ENCODE measurements around the gene RAPGEF4. TPM values are rescaled to one million over a fixed set of nuclear protein-coding genes. Genes with fewer than 3 reads are reported as not detected.

RAPGEF4 gene
- total RNA-seq, 1 donor = 0.36 TPM

DNA sequence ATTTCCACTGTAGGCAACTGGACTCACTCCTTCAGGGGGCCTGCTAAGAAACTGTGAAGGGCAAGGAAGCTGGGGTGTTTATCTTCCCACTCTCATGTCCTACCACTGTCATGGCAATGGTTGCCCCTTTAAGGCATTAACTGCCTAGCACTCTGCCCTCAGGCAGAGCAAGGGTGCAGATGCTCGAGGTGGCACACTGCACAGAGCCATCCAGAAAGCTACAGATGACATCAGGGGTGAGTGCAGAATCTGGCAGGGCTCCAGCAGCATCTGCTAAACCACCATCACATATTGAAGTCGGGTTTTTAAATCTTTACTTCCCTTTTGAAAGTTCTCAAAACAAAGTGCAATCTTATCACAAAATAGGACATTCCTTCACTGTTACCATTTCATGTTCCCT lies 75.4 kb downstream of the RAPGEF4 start:
- TF ChIP-seq CTCF (IDR thresholded peaks at IDR 0.05; ENCODE audit: extremely low read depth, low read depth, low read length) = no peak
- Histone ChIP-seq H3K27ac (ENCODE audit: low read depth, low read length) (no peak overlapping the region), H3K4me1 (ENCODE audit: insufficient read depth, low read length) (peaks cover 3% of the 10 kb centered on the region), H3K4me3 (ENCODE audit: insufficient read depth, low read length) (no peak overlapping the region), H3K9me3 (ENCODE audit: low read depth, low read length) (no peaks in the 10 kb centered on the region), H4K20me1 (ENCODE audit: insufficient read depth, low read length) (no peaks in the 10 kb centered on the region), H2AFZ (ENCODE audit: low read length) (no peak overlapping the region), H3K79me2 (ENCODE audit: insufficient read depth, low read length) (no peaks in the 10 kb centered on the region), H3K36me3 (ENCODE audit: insufficient read depth, low read length) (no peaks in the 10 kb centered on the region), H3K27me3 (ENCODE audit: insufficient read depth, low read length) (peaks cover 24% of the 10 kb centered on the region), H3K4me2 (ENCODE audit: insufficient read depth, low read length) (no peak overlapping the region)
- DNase-seq (ENCODE audit: insufficient read length, low spot score, missing footprints) = no peak

GRCh38 chr2:172812158-172812744 lies 76.6 kb downstream of the RAPGEF4 start:
- Histone ChIP-seq H3K4me1 (ENCODE audit: insufficient read depth, low read length) (no peaks in the 10 kb centered on the region), H3K27me3 (ENCODE audit: insufficient read depth, low read length) (peaks cover 24% of the 10 kb centered on the region), H3K4me3 (ENCODE audit: insufficient read depth, low read length) (no peak overlapping the region), H3K27ac (ENCODE audit: low read depth, low read length) (no peak overlapping the region), H3K4me2 (ENCODE audit: insufficient read depth, low read length) (no peak overlapping the region), H3K79me2 (ENCODE audit: insufficient read depth, low read length) (no peaks in the 10 kb centered on the region), H3K9me3 (ENCODE audit: low read depth, low read length) (no peaks in the 10 kb centered on the region), H3K36me3 (ENCODE audit: insufficient read depth, low read length) (no peaks in the 10 kb centered on the region), H4K20me1 (ENCODE audit: insufficient read depth, low read length) (no peaks in the 10 kb centered on the region), H2AFZ (ENCODE audit: low read length) (no peak overlapping the region)
- no peak for DNase-seq (ENCODE audit: insufficient read length, low spot score, missing footprints)
- TF ChIP-seq CTCF (IDR thresholded peaks at IDR 0.05; ENCODE audit: extremely low read depth, low read depth, low read length) = no peak

GRCh38 chr2:172813314-172813888 lies 77.8 kb downstream of the RAPGEF4 start:
- peaks cover 24% of the 10 kb centered on the region for H3K27me3 ChIP-seq (ENCODE audit: insufficient read depth, low read length)
- DNase-seq (ENCODE audit: insufficient read length, low spot score, missing footprints) = no peak
- no peak overlapping the region for H3K27ac ChIP-seq (ENCODE audit: low read depth, low read length)
- no peak overlapping the region for H3K4me2 ChIP-seq (ENCODE audit: insufficient read depth, low read length)
- no peaks in the 10 kb centered on the region for H4K20me1 ChIP-seq (ENCODE audit: insufficient read depth, low read length)
- H3K4me1 ChIP-seq (ENCODE audit: insufficient read depth, low read length) = no peaks in the 10 kb centered on the region
- TF ChIP-seq CTCF (IDR thresholded peaks at IDR 0.05; ENCODE audit: extremely low read depth, low read depth, low read length) = peak; percentile 56
- H2AFZ ChIP-seq (ENCODE audit: low read length) = no peak overlapping the region
- no peak overlapping the region for H3K4me3 ChIP-seq (ENCODE audit: insufficient read depth, low read length)
- no peaks in the 10 kb centered on the region for H3K36me3 ChIP-seq (ENCODE audit: insufficient read depth, low read length)
- no peaks in the 10 kb centered on the region for H3K79me2 ChIP-seq (ENCODE audit: insufficient read depth, low read length)
- H3K9me3 ChIP-seq (ENCODE audit: low read depth, low read length) = no peaks in the 10 kb centered on the region

GRCh38 chr2:172817411-172817810 lies 81.8 kb downstream of the RAPGEF4 start:
- DNase-seq (ENCODE audit: insufficient read length, low spot score, missing footprints) = no peak
- peaks cover 8% of the 10 kb centered on the region for H3K27me3 ChIP-seq (ENCODE audit: insufficient read depth, low read length)
- no peaks in the 10 kb centered on the region for H3K36me3 ChIP-seq (ENCODE audit: insufficient read depth, low read length)
- peaks cover 5% of the 10 kb centered on the region for H3K4me1 ChIP-seq (ENCODE audit: insufficient read depth, low read length)
- no peak for TF ChIP-seq CTCF (IDR thresholded peaks at IDR 0.05; ENCODE audit: extremely low read depth, low read depth, low read length)
- H3K79me2 ChIP-seq (ENCODE audit: insufficient read depth, low read length) = no peaks in the 10 kb centered on the region
- H3K27ac ChIP-seq (ENCODE audit: low read depth, low read length) = no peak overlapping the region
- H2AFZ ChIP-seq (ENCODE audit: low read length) = no peak overlapping the region
- no peak overlapping the region for H3K4me2 ChIP-seq (ENCODE audit: insufficient read depth, low read length)
- no peaks in the 10 kb centered on the region for H4K20me1 ChIP-seq (ENCODE audit: insufficient read depth, low read length)
- H3K9me3 ChIP-seq (ENCODE audit: low read depth, low read length) = no peaks in the 10 kb centered on the region
- H3K4me3 ChIP-seq (ENCODE audit: insufficient read depth, low read length) = no peak overlapping the region
